ENCODE results near the gene CCPG1. TPM values are rescaled to one million over a fixed set of nuclear protein-coding genes. Genes with fewer than 3 reads are reported as not detected.

Gene CCPG1
- total and polyA plus RNA-seq, 2 of the 13 experiments (the other 11 are each of a cell fraction or from before 2014, with no cell fraction given): 16.1 to 19.5 TPM

- TF ChIP-seq ZBTB4 (CRISPR knock-in tag; IDR thresholded peaks at IDR 0.05; ENCODE audit: borderline replicate concordance): no peak
- TF ChIP-seq ZNF883 (CRISPR knock-in tag; IDR thresholded peaks at IDR 0.05; ENCODE audit: not compliant biosample characterization): peak; percentile 70
- TF ChIP-seq IKZF4 (CRISPR knock-in tag; IDR thresholded peaks at IDR 0.05; ENCODE audit: borderline replicate concordance, low read depth, not compliant biosample characterization): no peak
- TF ChIP-seq NONO (IDR thresholded peaks at IDR 0.05): no peak
- peak; percentile 93 for TF ChIP-seq NONO (CRISPR knock-in tag; conservative IDR thresholded peaks at IDR 0.05)
- peak; percentile 49; the same call in 1 of the 2 replicates for TF ChIP-seq PAXIP1 (CRISPR knock-in tag; conservative IDR thresholded peaks at IDR 0.05)
- TF ChIP-seq ELF4 (CRISPR knock-in tag; IDR thresholded peaks at IDR 0.05; ENCODE audit: borderline replicate concordance): peak; percentile 95
- TF ChIP-seq ZSCAN29 (CRISPR knock-in tag; conservative IDR thresholded peaks at IDR 0.05): peak; percentile 88
- no peak for TF ChIP-seq HHEX (CRISPR knock-in tag; IDR thresholded peaks at IDR 0.05)
- TF ChIP-seq REST (IDR thresholded peaks at IDR 0.05; ENCODE audit: borderline replicate concordance in 1 of 2, low read depth in 1 of 2, low read length in 2 of 2): peak in 1 of 2 experiments; percentile 62; a peak in 1 of 4 replicates
- no peak for TF ChIP-seq SYNCRIP (IDR thresholded peaks at IDR 0.05; ENCODE audit: insufficient read depth, low read depth, low read length)
- no peak for TF ChIP-seq ZNF333 (CRISPR knock-in tag; IDR thresholded peaks at IDR 0.05; ENCODE audit: borderline replicate concordance)
- TF ChIP-seq ZNF678 (CRISPR knock-in tag; IDR thresholded peaks at IDR 0.05): peak; percentile 82; the same call in 1 of the 2 replicates
- TF ChIP-seq TCF7 (IDR thresholded peaks at IDR 0.05; ENCODE audit: low read depth): no peak
- peak; percentile 75; the same call in 1 of the 2 replicates for TF ChIP-seq BATF2 (CRISPR knock-in tag; IDR thresholded peaks at IDR 0.05)
- TF ChIP-seq MTF2 (CRISPR knock-in tag; IDR thresholded peaks at IDR 0.05; ENCODE audit: borderline replicate concordance): 0 out of 2 replicates have a peak, but pooled peaks have one; percentile 33
These were observed 89.3 kb downstream of the CCPG1 start, which contains the start of the genes PIGB and PIGBOS1 (continued) for GRCh38 chr15:55318588-55319494.

All from HepG2 (cell line).